ENCODE data around the gene RASA3.
"Not testable (repeated sequence)": the region's sequence is repeated elsewhere in the genome, so short reads cannot be mapped to it uniquely, and the experiment has no call there.

RASA3 gene

DNA sequence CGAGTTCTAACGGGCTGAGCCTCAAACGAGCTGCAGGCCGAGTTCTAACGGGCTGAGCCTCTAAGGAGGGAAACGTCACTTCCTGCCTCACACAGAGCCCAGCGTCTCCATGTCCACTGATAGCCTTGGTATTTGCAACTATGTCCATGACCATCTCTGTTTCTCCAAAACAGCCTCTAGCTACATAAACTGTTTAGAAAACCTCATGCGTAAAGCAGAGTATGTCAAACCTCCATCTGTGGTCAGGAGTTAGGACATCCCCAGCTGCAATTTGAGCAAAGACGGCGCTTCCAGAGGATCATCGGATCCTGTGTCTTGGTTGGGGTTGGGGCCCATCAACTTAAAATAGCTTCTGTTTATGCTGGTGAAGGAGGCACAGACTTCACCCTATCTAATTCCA lies 20.8 kb downstream of the RASA3 start:
- DNase-seq = no peak

DNA sequence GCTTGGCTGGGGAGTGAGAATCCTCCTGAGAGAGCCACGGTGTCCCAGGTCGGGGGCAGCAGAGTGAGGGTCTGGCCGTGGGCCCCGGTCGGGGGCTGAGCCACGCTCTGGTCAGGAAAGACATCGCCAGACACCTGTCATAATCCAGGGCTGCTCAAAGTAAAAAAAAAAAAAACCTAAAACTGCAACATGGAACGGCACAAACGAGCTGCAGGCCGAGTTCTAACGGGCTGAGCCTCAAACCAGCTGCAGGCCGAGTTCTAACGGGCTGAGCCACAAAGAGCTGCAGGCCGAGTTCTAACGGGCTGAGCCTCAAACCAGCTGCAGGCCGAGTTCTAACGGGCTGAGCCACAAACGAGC lies 21.6 kb downstream of the RASA3 start:
- not testable (repeated sequence) for DNase-seq

DNA sequence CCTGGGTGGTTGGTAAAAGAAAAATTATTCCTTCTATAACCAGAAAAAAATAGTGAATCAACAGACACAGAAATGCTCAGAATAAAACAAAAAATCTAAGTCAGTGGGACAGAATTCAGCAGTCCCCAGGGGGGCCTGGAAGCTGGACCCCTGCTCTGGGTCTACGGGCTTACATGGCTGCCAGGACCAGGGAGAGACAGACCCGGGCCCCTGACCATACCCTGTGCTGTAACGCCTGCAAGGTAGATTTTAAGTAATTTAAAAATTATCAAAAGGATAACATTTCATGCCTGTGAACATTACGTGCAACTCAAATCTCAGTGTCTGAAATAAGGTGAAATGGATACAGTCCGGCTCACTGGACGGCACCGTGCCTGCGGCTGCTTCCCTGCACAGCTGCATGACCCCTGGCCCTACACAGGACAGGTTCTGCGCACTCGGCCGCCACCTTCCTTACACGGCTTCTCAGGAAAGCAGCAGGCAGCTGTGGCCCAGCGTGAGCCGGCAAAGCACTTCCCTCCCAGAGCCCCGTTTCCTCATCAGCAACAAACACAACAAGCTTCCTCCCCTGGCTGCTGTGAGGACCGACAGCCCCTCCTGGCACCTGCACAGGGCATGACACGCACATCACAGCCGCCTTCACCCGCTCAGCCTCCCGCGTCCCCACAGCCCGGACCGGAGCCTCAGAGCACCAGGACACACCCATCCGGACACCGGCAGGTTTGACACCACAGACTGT lies 22.2 kb downstream of the RASA3 start:
- DNase-seq = peak; percentile 63

DNA sequence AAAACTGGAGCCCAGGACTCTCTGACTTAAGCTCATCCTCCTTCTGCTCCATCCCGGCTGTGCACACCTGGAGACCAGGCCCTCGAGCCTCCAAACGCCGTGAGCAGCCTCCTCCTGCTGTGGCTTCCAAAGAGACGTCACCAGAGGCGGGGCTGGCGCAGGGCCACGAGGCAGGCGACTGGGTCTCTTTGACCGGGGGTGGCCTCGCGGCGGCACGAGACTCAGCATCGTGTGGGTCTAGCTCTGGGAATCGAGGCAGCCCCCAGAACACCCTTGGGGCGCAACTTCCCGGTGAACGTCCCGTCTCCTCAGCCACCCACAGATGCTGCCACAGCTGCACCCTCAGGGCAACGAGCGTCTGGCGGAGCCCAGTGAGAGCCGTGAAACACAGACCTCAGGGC lies 22.8 kb downstream of the RASA3 start:
- DNase-seq = no peak

DNA sequence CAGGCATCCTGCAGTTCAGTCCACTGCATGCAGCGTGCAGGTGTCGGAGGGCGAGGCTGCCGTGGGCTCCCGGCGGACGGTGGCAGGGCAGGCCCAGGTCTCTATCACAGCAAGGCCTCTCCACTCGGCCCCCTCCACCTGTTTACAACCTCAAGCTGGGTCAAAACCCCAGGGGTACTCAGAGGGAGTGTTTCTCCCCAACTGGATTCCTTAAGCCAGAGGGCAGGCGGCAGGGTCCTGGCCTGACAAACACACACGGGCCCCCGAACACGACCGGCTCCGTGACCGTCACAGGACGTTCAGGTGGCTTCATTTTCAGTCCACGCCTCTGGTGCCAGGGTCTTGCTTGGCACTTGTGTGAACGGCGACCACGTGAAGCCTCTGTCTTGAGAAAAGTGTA lies 23.5 kb downstream of the RASA3 start:
- no peak for DNase-seq

DNA sequence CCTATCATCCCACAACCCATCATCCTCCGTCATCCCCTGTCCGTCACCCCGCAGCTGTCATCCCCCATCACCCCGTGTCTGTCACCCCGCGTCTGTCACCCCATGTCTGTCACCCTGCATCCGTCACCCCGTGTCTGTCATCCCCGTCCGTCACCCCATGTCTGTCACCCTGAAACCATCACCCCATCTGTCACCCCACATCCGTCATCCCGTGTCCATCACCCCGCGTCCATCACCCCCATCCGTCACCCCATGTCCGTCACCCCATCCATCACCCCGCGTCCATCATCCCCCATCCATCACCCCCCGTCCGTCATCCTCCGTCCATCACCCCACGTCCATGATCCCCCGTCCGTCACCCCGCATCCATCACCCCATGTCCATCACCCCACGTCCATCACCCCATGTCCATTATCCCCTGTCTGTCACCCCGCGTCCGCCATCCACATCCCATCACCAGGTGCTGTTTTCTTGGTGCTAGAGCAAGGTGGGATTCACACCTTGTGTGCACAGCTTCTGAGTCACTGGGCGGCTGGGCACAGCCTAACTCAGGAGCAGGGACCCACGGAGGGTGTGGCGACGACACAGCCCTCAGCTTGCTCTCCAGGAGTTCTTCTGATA lies 24.2 kb downstream of the RASA3 start:
- DNase-seq = no peak

DNA sequence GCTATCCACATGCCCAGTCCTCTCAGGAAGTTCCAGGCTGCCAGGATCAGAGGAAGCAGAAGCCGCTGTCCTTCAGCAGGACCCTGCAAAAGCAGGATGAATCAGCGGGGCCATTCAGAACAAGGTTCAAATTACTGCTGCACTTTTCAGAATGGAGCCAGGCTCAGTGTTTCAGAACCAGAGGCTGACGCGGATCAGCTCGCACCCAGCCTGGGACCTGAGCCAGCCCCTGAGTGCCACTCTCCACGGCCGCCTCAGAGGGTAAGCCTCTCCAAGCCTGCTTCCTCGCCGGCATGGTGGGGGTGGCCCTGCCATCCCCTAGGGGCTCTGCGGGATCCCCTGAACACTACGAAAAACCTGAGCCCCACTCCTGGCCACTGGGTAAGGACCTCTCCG lies 24.7 kb downstream of the RASA3 start:
- DNase-seq = no peak

DNA sequence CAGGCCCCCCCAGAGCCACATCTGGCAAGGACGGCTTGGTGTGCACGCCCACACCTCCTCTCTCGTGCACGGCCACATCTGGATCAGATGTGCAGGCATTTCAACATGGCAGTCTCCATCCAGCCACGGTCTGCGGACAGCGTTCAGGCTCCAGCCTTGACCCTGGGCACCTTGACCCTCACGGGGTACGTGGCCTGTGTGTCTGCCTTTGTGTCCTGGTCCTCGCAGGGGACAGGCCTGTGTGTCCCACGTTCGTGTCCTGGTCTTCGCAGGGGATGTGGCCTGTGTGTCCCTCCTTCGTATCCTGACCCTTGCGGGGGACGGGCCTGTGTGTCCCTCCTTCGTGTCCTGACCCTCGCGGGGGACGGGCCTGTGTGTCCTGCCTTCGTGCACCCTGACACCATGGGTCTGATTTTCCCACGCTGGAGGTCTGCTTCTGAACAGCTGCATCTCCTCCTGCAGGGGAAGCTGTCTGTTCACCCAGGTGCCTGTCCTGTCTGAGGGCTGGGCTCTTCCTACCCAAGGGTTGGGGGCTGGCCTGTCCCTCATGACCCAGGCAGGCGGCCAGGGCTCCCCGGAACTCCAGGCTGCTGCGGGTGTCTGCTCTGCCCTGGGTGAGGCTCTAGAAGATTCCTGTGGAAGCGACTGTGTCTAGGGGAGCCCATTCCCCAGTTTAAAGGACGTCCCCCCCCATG lies 25.3 kb downstream of the RASA3 start:
- DNase-seq = no peak

DNA sequence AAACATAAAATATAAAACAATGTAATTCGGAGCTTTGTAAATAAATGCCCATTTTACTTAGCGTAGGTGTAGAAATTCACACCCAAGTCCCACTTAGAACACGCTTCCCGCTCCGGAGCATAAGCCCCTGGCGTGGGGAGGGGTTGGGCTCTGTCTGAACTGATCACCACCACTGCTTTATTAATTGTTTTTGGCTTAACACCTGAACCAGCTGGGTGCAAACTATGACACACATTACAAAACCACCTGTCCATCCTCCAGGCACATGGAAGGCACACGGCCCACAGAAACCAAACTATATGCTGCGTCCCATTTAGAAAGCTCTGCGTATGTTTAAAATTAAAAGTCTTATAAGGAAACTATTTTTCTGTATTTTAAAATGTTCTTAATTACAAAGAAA lies 25.9 kb downstream of the RASA3 start:
- DNase-seq = no peak

DNA sequence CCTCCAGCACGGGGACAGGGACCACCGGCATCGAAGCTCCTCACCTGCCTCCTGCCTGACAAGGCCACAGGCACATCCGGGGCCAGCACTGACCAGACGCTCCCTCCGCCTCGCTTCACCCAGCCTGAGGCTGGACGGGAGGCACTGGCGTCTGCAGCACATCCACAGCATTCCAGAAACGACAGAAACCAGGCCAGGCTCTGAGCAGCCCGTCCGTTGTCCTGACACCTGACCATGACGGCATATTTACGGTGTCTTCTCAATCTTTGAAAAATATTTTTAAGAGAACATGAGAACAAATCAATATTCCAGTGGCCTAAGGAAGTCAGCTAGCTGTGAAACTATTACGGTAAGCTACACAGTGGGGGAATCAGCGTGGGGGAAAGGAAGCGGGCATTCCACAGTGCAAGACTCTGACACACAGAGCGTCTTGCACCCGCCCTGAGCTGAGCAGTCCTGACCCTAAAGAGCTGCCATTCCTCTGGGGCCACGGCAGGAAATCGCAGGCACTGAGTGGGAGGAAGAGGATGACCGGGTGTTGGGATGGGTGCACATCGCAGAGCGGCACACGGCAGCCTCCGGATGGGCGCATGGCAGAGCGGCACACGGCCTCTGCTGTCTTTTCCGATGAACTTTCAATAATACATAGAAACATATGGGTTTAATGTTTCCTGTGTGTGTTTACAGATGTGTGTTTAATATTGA lies 26.8 kb downstream of the RASA3 start:
- no peak for DNase-seq

DNA sequence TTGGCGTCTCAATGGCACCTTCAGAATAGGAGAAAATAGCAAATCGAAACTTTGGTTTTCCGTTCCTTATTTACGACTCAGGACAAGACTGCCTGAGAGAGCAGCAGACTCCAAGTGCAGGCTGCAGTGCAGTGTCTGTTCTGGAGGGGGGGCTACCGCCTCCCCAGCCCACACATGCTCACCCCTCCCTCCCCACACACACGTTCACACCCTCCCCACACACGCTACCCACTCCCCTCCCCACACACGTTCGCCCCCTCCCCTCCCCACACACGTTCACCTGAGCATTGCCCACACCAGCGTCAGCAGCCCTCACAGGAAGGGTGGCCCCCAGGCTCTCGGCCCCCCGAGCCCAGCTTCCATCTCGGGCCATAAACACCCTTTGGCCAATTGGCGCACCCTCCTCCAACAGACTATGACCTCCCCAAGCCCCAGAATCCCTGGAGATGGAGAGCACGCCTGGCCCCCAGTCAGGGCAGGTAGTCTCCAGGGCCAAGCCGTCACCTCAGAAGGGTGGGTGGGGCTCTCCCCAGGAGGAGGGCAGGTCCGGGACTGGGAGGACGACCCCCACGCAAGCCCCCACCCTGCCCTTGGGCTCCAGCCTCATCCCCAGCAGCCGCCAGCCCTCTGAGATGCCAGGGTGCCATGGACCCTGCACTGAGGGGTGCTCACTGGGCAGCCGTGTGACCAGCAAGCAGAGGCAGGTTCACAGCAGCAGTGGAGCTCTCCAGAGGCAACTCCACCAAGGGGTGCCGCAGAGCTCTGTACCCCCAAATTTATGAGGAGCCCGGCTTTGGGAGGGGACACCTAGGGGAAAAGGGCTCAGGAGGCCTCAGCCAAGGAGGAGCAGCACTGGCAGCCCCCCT lies 27.5 kb downstream of the RASA3 start:
- no peak for DNase-seq

DNA sequence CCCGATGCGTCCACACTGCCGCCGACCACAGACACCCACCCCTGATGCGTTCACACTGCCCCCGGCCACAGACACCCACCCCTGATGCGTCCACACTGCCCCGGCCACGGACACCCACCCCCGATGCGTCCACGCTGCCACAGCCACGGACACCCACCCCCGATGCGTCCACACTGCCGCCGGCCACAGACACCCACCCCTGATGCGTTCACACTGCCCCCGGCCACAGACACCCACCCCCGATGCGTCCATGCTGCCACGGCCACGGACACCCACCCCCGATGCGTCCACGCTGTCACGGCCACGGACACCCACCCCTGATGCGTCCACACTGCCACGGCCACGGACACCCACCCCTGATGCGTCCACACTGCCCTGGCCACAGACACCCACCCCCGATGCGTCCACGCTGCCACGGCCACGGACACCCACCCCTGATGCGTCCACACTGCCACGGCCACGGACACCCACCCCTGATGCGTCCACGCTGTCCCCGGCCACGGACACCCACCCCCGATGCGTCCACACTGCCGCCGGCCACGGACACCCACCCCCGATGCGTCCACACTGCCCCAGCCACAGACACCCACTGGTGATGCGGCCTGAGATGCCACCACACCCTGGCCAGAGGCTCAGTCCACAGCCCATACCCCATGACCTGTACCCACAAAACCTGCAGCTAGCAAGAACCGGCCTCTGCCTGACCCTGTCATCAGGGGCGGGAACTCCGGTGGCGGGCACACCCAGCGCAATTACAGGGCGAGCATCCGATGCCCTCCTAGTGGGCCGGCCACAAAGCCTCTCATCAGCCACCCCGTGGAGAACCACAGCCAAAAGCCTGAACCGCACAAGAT lies 28.4 kb downstream of the RASA3 start:
- no peak for DNase-seq

DNA sequence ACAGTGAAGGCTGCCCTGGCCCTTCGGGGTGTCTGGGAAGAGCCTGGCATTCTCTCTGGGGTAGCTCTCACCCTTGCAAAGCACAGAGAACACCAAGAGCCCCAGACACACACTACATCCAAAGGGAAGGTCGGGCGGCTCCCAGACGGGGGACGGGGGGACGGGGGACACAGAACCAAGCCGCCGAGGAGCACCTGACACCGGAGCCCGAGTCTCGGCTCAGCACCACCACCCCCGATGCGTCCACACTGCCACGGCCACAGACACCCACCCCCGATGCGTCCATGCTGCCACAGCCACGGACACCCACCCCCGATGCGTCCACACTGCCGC lies 29.2 kb downstream of the RASA3 start:
- not testable (repeated sequence) for DNase-seq

DNA sequence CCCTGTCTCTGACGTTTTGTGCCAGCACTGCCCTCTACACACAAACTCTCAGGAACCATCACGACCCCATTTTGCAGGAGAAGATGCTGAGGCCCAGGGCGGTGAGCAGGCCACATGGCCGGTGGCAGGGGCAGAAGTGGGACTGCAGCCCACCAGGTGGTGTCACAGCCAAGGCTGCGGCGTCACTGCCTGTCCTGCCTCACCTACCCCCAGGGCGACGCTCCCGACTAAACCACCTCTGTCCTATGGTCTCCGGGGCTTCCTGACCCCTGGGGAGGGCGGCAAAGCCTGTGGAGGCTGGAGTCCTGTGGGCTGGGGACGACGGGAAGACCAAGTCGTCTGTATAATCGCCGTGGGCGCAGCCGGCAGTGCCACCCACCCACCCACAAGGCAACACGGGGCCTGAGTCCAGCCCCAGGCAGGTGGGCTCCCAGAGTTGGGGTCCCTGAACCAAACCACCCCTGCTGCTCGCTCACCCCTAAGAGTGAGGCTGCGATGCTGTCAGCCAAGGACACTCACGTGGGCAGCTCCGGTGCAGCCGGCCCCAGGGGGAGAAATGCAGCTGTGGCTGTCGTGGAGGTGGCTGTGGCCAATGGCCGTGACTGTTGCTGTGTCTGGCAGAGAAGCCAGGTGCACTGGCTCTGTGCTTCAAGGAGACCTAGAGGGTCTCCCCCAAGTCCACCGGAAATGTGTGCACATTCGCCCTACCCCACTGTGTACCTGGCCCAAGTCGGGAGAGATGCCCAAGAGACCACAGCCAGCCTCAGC lies 29.7 kb downstream of the RASA3 start:
- no peak for DNase-seq

DNA sequence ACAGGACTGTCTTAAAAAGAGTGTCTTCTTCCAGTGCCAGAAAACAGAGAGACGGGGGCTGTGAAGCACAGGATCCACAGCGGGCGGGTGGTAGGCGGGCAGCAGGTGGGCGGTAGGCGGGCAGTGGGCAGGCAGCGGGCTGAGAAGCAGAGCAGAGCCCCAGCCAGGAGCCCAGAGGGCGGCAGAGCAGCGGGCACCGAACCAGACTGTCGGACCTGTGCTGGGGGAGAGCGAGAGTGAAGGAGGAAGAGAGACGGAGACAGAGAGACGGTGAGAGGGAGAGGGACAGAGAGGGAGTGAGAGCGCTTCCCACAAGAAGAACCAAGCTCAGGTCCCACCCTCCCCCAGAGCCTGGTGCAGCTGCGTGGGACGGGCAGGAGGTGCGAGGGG lies 30.3 kb downstream of the RASA3 start:
- DNase-seq = no peak

DNA sequence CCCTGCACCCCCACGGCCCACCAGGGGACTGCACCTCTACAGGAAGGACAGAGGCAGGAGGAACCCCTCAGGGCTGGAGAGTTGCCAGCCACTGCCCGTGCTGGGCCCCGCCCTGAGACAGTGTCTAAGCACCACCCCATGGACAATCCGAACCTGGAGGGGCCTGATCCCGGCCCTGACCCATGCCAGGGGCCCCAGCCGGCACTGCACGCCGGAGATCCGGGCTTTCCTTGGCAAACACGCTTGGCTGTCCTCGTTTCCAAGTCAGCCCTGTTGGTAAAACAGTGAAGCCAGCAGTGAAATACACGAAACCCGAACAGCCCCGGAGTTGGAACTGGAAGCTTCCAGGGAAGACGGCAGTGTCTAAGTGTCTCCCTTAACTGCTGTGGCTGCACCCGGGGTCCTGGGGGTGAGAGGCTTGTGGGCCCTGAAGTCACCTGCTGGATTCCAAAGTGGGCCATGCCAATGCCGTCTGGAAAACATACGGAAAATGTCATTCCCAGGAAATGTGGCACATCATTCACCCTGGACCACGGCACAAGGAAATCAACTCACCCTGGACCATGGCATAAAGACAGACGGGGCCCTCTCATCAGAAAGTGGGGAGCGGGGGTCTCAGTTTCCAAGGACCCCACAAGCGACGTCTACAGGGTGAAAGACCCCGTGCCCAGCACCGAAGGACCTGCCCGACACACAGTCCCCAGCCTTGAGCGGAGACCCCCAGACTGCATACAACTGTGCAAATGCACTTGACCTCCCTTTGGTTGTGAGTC lies 30.9 kb downstream of the RASA3 start:
- DNase-seq = no peak

DNA sequence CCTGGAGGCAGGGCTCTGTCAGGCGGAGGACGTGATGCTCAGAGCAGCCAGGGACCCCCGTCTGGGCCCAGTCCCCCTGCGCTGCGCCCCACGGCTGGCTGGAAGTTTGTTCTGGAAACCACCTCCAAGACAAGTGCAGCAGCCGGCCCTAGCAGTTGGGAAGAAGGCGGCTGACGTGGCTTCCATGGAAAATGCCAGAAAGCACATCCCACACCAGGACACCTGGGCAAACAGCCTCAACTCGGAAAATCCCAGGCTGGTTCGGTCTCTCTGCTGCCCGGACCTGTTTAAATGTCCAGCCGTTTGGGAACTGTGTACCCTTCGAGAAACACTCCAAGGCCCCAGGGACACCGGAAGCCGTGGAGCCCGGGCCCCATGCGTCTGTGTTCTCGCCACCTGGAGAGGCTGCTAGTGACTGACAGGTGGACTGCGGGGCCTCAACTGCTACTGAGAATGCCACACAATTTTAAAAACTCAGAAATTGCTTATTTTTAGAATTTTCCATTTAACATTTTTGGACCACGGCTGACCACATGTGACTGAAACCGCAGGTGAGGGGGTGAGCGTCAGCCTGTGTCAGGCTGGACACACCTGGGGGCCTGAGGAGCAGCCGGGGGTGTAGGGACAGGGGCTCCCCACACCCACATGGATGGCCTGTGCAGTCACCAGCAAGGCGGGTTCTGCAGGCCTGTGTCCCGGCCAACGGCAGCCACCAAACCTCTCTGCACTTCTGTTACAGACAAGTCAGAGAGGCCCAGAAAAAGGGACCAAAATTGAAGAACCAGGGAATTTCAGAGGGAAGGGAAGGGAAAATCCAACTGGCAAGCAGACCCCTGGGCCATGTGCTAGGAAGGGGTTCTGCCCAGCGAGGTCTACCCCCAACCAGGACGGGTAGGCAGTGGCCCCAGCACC lies 31.7 kb downstream of the RASA3 start:
- no peak for DNase-seq

DNA sequence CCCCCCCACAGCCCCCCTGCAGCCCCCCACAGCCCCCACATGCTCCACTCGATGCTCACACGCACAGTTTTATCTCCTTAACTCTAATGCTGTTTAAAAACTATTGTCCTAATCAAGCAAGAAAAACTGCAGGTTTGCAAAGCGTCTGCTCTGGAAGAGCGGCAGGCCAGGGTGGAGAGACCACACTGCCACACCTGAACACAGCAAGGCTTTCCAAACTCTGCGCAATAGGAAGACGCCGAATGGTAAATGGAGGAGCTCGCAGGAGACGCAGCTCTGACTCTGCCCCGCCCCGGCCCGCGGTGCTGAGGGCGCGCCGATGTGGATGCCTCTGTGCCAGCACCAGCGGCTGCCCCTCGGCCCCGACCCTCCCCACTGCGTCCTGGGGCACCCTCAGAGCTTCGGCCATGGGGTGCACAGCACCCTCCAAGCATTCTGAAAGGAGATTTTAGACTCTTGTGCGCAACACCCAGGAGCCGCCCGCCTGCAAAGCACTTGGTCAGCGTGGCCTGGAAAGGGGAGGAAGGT lies 32.4 kb downstream of the RASA3 start:
- DNase-seq = no peak

DNA sequence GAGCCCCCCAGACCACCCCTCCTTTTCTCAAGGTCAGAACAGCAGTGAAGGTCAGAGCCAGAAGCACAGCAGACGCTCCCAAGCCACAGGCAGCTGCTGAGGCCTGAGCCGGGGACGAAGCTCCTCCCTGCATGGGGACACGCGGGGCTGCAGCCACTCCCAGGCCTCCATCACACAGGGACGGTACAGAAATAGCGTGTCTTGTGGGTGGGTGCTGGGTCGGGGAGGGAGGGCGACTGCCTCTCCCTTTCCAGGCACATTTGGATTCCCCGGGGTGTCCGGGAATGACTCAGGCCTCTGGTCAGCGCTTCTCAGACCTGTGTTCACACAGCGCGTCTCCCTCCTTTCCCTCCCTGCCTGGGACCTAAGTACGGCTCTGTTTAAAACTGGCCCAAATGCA lies 33.2 kb downstream of the RASA3 start:
- no peak for DNase-seq

Data from activated gamma-delta T cell (primary cell).